ENCODE results near the gene PITPNC1.
A peak's percentile ranks its signal among the peaks of the same experiment; 100 is the strongest.
"Not testable (repeated sequence)": the region's sequence is repeated elsewhere in the genome, so short reads cannot be mapped to it uniquely, and the experiment has no call there.

The PITPNC1 gene

DNA sequence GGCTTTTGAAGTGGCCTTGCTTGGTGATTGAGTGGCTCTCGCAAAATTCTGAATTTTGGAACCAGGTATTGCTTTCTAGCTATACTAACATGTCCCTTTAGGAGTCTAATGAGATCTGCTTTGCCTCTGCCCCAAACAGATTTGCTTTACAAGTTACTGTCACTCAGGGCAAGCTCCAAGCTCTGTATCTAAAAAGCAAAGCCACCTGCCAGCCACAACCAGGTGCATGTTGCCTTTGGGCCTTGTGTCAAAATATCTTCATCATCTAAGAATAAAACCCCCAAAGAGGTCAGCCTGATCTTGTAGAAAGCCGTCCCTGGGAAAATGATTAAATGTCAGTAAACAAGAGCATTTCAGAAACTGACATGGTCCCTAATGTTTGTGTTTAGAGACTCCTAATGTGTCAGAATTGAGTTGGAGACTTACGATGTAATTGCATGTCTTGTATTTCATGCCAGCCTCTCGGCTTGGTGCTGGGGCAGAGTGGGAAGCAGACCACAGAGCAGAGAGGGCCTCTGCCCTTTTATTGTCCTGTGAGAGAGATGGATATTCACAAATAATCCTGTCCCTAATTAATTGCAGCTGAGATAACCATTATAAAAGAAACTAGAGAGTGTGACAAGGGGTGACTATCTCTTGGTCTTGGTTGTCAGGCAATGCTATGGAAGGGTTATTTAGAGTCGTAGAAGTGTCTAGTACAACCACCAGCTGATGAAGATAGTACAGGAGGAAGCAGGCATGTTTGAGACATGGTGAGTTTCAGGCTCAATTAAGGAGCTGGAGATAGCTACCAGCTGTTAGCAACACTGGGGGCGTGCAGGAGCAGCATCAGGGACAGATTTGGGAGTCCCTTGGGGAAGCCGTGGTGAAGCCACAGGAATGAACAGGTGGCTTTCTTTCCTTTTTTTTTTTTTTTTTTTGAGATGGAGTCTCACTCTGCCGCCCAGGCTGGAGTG lies 90.7 kb downstream of the PITPNC1 start:
- no peak for DNase-seq

DNA sequence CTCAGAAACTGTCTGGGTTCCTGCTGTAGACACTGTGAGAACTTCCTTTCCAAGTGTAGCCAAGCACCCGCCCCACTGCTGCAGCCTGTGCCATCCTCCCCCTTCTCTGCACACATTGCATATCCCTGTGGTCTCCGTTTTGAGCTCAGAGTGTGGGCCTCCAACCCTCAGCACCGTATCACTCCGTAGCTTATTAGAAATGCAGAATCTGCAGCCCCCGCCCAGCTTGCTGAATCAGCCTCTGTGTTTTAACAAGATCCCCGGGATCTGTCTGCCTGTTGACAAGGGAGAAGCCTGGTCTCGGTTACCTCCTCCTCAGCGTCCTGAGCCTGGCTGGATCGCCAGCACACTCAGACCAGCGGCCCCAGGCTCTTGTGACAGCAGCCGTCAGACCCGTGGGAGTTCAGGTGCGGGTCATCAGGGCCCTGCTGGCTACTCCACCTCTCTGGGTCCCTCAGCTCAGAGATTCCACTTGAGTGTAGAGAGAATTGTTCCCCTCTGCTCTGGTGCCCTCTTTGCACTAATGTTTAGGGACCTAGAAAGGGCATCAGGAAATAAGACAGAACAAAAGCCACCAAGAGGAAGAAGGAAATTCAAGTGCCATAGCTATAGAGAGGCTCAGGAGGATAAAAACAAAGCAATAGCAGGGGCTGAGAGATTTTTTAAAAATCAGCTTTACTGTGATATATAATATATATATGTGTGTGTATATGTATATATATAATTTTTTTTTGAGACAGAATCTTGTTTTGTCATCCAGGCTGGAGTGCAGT lies 92.3 kb downstream of the PITPNC1 start:
- DNase-seq: peak; percentile 35

DNA sequence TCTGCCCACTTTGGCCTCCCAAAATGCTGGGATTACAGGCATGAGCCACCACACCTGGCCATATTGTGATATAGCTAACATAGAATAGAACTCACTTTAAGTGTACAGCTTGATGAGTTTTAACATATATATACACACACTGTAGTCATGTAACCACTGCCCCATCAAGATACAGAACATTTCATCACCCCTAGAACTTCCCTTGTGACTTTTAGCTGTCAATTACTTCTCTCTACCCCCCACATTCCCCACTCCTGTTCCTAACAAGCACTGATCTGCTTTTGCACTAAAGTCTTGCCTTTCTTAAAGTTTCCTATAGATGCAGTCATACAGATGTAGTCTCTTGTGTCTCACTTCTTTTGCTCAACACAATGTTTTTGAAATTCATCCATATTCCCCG lies 93.1 kb downstream of the PITPNC1 start:
- no peak for DNase-seq

DNA sequence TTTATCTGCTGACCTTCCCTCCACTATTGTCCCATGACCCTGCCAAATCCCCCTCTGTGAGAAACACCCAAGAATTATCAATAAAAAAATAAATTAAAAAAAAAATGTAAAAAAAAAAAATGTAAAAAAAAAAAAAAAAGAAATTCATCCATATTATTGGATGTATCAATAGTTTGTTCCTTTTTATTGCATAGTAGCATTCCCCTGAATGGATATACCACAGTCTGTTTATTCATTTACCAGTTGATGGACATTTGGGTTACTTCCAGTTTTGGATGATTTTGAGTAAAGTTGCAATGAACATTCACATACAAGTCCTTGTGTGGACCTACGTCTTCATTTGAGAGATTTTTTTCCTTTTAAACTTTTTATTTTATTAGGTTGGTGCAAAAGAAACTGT lies 94.0 kb downstream of the PITPNC1 start:
- no peak for DNase-seq

DNA sequence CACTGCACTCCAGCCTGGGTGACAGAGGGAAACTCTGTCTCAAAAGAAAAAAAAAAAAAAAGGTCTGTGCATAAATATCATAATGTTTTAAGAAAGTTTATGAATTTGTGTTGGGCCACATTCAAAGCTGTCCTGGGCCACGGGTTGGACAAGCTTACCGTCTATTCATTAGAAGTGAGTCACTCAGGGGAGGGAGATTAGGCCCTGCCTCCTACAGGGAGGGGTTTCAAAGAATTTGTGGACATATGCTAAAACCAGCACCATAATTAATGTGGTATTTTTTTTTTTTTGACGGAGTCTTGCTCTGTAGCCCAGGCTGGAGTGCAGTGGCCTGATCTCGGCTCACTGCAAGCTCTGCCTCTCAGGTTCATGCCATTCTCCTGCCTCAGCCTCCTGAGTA lies 95.5 kb downstream of the PITPNC1 start:
- DNase-seq: not testable (repeated sequence)

DNA sequence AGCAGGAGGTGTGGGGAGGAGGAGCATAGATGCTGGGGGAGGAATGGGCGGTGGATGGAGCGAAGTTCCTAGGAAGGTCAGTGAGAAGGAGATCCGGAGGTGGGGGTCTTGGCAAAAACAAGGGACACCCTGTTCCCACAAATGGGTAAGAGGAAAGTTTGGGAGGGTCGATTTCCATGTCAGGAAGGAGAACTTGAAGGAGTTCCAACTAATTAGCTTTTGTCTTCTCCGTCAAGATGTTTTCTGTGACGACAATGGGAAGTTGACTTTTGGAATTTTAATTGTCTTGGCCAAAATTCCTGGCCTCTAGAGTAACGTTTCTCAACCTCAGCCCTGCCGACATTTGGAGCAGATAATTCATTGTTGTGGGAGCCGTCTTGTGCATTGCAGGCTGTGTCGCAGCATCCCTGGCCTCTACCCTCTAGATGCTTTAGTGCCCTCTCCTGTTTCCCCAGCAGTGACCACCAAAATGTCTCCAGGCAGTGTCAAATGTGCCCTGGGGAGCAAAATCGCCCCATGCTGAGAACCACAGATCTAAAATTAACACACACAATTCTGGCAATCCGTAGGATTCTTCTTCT lies 97.1 kb downstream of the PITPNC1 start:
- no peak for DNase-seq

DNA sequence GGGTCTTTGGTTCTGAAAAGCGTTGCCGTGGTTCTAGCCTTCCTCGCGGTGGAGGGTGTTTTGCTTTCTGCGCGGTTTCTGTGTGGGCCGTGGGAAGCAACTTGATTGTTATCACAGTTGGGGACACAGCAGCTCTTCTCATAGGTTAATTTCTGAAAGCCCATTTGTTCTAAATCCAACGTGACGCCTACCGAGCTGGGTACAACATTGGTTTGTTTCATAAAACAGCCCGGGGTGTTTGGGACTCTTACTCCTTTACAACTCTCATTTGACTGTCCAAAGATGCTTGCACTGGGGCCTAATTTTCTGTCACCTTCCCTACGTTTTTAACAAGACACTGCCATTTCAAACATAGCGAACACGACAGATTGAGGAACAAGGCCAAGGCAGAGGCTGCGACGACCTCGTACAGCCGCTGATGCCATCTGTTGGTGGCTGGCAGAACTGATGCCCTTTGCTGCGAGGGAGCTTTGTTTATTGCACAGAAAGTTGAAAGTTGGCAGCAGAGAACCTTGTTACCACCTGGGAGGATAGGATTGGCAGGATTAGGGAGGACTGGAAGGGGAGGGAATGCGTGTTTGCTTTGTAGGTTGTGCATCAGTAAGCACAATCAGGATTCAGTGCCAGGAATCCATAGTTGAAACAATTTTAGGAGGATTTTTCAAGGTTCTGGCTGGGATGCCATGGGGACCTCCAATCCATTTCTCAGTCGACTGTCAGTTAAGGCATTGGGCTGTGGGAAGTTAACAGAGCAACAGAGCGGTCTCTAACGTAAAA lies 98.3 kb downstream of the PITPNC1 start:
- DNase-seq: peak; percentile 88

DNA sequence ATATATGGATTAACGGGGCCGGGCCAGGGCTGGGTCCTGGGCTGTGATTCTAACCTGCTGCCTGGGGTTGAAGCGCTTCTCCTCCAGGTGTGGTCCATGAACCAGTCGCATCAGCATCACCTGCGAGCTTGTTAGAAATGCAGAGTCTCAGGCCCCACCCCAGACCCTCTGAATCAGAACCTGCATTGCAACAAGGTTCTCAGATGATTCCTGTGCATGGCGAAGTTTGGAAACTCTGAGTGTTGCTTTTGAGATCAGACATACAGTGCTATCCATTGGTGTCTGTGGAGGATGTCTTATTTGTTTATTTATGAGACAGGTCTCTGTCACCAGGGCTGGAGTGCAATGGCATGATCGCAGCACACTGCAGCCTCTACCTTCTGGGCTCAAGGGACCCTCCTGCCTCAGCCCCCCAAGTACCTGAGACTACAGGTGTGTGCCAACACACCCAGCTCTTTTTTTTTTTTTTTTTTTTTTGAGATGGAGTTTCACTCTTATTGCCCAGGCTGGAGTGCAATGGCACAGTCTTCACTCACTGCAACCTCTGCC lies 99.8 kb downstream of the PITPNC1 start:
- no peak for DNase-seq

DNA sequence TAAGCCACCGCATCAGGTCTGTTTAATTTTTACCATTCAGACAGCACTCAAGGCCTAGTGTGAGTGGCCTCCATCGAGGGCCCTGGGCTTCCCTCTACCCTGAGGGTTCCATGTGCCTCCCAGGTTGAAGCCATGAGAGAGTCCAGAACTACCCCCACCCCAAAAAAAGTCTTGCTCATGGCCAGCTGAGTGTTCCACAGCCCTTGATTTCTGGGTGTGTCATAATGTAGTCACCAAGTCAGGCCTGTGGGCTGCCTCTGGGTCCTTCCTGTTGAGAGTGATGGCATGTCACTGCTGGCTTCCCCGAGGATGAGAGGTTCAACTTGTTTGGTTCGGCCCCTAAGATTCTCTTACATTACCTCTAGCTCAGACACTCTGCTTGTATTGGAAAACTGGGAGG lies 100.6 kb downstream of the PITPNC1 start:
- peak; percentile 62 for DNase-seq

DNA sequence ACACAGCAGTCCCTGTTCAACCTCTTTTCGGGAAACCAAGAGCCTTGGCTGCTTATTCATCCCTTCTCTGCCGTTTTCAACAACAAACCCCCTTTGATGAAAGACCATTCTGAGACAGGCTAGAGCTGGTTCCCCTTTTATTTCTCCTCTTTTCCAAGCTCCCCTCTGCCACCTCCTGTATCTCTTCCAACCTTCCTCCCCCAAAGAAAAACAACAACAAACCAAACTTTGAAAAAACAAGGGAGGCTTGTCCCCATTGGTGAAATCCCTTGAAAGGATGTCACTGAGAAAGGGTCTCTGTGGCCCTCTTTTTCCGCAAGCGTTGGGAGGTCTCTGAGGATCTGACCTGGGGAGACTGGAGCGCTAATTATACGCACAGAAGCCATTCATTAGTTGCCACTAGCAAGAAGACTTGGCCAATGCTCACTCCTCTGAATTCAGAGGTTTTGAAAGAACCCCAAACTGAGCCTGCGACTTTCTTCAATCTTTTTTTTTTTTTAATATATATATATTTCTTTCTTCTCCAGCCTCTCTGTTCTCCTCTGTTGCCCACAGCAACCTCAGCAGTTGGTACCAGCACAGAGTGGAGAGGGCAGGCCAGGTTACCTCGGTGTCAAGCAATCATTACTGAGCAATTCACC lies 101.4 kb downstream of the PITPNC1 start:
- DNase-seq: peak; percentile 31

DNA sequence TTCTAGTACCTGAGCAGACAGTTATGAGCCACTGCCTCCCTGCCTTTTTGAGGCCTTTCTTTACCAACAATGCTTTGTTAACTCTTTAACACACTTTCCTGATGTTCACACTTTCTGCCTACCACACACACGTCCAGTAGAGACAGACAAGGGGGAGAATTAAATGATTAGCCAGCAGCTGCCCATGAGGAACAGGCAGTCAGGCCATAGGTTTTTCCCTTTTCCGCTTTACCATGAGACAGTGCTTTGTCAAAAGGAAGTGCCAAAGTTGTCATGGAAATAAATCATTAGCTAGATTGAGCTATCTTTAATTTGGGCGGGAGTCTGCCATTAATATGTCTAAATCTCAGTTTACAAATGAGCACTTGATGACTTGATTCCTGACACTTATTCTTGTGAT lies 102.1 kb downstream of the PITPNC1 start:
- DNase-seq: no peak

DNA sequence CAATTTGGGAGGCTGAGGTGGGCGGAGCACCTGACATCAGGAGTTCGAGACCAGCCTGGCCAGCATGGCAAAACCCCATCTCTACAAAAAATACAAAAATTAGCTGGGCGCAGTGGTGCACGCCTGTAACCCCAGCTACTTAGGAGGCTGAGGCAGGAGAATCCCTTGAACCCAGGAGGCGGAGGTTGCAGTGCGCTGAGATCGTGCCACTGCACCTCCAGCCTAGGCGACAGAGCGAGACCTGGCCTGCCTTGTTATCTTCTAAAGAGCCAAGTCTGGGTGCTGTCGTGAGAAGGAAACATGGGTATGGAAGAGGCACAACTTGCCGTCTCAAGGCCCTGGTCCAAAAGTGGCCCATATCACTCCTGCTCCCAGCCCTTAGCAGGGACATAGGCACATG lies 103.9 kb downstream of the PITPNC1 start:
- not testable (repeated sequence) for DNase-seq

DNA sequence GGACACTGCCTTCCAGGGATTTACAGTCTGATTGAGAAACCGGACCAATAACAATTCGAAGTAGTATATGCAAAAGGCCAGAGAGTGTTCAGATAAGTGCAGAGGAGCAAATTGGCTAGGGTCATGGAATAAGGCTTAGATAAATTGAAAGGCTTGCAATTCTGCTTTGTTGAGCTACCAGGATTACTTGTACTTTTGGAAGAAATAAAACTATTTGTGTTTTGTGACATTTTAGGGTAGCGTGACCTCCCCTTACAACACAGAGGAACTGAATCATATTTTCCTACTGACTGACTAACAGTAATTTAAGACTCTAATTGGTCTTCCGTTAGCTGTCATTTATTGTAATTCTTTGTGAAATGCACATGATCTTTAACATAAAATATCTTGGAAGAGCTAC lies 104.7 kb downstream of the PITPNC1 start:
- DNase-seq: no peak

DNA sequence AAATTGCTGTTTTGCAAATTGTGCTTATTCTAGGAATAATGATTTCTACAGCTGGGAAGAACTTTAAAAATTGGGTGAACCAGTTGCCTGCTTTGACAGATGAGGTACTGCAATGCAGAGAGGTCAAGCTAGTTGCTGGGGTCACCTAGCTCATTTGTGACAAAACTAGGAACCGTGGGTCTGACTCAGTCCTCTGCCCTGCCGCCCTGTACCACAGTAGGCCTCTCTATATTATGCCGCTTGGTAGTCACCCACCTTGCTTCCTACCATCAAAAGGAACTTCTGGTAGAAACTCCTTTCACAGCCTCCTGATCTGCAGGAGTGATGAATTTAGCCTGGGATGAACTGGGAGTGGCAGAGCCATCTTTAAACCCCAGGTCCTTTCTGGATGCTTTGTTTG lies 105.7 kb downstream of the PITPNC1 start:
- DNase-seq: no peak

DNA sequence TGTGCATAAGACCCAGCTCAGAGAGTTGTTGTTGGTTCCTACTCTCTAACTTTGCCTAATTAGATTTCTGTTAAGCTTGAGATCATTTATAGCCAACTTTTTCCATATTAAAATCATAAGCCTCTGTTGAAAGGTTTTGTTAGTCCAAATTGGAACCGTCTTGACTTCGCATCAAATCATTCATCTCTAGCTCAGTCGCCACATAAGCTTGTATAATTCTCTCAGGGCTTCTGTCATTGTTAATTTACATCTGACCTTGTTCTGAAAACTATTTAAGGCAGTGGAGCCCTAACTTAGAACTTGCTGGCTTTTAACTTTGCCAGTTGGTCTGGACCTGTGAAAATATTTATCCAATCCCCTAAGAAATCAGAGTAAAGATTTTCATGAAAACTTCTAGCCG lies 107.2 kb downstream of the PITPNC1 start:
- no peak for DNase-seq

DNA sequence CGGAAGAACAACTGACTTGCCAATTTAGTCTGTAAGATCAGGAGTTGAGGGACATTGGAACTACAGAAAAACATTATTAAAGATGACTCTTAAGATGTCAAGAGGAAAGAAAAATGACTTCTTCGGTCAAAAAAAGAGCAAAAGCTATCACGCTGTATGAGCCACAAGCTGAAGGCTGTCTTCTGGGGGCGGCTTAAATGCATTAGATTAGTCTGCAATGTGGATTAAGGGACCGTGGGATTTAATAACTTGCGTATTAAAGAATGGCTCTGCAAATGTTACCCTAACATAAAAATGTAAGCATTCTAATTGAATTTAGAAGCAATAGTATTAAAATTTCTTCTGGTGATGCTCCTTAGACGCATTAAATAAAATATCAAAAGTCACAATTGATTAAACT lies 108.6 kb downstream of the PITPNC1 start:
- no peak for DNase-seq

DNA sequence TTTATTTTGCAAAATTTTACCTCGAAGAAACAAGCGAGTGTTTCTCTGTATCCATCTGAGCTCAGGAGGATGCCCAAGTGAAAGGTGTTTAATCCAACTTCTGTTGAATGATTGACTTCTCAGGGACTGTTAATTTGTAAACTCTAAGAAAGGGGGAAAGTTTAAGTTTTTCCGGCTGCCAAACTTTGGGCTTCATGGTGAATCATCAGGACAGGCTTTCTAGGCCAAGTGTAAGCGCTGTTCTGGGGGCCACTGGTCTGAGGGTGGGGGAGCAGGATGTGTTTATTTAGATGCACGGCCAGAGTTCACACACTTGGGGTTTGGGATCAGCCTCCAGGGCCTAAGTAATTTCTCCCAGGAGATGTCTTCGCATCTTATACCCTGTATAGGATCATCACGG lies 110.4 kb downstream of the PITPNC1 start:
- no peak for DNase-seq

DNA sequence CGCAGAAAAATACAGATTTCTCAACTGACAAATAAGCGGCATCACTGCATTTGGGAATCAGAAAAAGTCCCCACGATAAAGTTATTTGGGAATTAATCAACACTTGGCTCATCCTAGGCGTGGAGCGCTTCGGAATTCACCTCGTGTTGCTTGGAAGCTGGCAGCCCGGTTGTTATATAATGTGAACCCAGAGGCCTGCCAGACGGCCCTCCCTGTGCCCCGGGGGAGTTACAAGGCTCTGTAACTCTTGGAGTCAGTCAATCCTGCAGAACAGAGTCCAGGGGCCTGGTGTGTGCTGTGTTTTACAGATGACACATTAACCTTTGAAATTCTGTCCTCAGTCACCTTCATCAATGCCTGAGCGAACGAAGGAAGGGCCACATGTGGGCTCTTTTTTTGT lies 111.1 kb downstream of the PITPNC1 start:
- DNase-seq: no peak

DNA sequence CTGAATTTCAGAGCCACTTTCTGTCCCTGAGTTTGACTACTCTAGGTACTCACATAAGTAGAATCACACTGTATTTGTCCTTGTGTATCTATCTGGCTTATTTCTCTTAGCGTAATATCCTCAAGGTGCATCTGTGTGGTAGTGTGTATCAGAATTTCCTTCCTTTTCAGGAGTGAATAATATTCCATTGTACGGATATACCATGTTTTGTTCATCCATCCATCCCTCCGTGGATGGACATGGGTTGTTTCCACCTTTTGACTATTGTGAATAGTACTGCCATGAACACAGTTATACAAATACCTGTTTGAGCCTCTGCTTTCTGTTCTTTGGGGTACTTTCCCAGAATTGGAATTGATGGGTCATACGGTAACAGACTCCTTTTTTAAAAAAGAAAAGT lies 111.7 kb downstream of the PITPNC1 start:
- DNase-seq: no peak

DNA sequence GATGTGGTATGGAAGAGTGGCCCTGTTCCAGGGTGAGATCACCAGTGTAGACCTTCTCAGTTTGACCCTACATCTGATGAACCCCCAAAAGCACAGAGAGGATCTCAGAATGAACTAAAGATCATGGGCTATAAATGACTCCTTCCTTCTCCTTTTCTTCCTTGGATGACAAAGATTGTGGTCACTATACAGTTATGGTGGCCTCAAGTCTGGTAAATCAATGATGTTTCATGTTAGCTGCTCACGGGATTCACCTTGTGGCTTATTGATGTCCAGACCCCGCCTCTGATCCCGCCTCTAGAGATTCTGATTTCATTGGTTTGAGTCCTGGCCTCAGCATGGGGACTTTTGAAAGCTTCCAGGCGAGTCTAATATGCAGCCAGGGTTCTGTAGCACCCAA lies 112.2 kb downstream of the PITPNC1 start:
- DNase-seq: no peak

DNA sequence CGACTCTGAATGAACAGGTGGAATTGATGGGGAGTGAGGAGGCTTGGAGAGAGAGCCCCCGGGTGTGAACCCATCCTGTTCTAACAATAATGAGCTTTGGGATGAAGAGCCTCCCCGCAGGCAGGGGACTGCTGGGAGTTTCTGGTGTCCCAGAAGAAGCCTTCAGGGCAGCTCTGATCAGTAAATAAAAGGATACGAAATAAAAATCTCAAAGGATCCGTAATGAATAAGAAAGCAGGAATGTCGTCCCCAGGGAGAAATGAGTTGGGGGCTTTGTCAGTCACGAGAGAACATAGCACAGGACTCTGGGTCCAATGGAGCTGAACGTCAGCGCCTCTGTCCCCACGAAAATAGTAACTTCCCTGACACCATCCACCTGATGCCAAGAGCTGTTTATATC lies 113.4 kb downstream of the PITPNC1 start:
- DNase-seq: no peak

DNA sequence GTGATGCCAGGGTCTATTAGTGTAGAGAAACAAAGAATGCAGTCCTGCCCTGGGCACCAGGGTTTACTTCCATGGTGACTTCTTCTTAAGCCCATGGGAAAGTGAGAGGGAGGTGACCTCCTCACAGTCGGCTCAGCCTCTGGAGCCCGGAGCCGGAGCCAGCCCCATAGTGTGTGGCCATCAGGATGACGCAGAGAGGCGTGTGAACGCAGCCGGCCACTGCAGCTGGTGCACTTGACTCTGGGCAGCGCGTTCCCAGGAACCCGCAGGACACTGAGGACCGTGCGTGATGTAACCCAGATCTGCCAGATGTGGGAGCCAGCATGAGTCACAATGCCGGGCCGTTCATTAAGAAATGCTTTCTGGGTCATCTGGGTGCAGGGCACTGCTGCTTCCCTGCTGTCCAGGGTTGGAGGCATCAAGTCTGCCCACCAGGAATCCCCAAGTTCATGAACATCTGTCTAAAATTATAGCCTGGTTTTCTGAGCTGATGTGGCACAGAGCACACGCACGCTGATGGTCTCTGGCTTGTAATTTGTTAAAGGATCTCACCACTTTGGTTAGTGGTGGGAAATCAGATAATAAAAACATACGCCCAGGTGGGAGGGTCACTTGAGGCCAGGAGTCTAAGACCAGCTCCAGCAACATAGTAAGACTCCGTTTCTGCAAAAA lies 114.1 kb downstream of the PITPNC1 start:
- DNase-seq: no peak
